NCI-H2196 (cell line): ENCODE measurements around the gene RAP1GAP.

Experiments used
- DNase-seq: peaks from one replicate; lab custom pipeline; 2025; ENCODE audit not compliant: unreplicated experiment; lab: John Stamatoyannopoulos, UW

RAP1GAP gene

DNA sequence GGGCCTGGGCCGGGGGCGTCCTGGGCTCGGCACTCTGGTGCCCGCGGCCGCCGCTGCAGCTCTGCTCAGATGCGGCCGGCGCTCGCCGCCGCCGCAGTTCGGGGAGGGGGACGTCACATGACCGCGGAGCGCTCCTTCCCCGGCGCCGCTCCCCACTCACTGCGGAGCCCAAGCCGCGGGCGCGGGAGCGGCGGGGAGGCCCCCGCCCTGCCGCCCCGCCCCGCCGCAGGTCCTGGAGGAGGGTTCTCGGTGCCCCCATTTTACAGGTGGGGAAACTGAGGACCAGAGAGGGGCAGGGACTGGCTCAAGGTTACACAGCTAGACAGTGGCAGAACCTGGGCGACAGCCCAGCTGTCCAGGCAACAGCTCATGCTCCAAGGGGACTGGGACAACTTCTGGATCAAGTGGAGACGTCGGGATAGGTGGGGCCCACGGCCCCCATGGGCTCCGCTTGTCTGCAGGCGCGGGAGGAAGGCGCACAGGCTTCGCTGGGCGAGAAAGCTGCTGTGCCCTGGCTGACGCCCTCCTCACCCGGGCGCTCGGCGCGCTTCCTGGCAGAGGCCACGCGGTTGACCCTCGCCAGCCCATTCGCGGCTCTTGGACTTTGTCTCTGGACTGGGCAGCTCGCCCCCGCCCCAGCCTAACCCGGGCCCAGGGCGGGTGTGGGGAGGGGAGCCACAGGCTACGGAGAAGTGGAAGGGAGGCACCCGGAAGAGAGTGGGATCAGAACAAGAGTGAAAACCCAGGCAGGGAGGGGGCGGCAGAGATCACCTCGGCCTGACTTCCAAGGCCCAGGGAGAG, at the start of gene RAP1GAP:
RAP1GAP (minus strand) TSS at position 100 of the 801 bp plus-strand sequence. CDS start 49,325 bp downstream, outside the sequence.
- peak; percentile 32 for DNase-seq

- DNase-seq: no peak
Measured at GRCh38 chr1:21716169-21716568, 47.0 kb upstream of the RAP1GAP start.

- no peak for DNase-seq
Measured at GRCh38 chr1:21707891-21708290, 38.7 kb upstream of the RAP1GAP start.

- no peak for DNase-seq
Measured at GRCh38 chr1:21707086-21707840, 38.1 kb upstream of the RAP1GAP start.

- DNase-seq: no peak
Measured at GRCh38 chr1:21706151-21706835, 37.1 kb upstream of the RAP1GAP start.

GRCh38 chr1:21705303-21705980, 36.3 kb upstream of the RAP1GAP start:
- no peak for DNase-seq

GRCh38 chr1:21704145-21704544, 35.0 kb upstream of the RAP1GAP start:
- DNase-seq: no peak

DNA sequence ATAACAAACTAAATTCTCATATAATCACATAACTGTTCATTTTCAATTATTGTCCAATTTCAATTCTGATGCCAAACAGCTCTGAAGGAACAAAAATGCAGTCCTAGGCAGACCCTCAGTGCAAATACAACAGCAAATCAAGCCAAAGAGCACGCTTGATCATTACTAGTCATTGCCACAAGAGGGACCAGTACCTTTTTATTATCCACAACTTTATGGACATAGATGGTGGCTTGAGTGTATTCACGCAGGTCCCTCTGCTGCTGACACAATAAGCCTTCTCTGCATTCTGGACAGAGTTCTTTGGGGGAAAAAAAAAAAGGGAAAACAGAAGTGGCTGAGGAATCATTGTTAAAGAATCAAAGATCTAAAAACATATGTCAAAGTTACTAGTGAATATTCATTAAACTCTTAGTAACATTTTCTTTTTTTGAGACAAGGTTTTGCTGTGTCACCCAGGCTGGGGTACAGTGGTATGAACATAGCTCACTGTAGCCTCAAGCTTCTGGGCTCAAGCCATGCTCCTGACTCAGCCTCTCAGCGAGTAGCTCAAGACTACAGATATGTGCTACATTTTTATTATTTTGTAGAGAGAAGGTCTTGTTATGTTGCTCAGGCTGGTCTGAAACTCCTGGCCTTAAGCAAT, 34.3 kb upstream of the RAP1GAP start:
- DNase-seq: peak; percentile 30

DNA sequence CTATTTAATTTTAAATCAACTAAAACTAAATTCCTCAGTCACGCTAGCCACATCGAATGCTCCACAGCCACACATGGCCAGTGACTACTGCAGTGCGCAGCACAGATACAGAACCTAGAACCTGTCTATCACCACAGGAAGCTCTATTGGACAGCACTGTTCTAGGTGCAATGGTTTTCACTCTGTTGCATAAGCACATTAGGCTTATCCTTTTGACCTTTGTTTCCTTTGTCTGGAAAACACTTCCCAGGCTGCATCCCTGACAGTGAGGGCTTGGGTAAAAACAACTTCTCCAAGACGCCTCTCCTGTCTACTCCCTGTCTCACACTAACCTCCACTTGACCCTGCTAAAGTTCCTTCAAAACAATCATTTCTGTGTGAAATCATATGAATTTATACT, 33.6 kb upstream of the RAP1GAP start:
- no peak for DNase-seq

GRCh38 chr1:21701401-21701800, 32.2 kb upstream of the RAP1GAP start:
- no peak for DNase-seq

DNA sequence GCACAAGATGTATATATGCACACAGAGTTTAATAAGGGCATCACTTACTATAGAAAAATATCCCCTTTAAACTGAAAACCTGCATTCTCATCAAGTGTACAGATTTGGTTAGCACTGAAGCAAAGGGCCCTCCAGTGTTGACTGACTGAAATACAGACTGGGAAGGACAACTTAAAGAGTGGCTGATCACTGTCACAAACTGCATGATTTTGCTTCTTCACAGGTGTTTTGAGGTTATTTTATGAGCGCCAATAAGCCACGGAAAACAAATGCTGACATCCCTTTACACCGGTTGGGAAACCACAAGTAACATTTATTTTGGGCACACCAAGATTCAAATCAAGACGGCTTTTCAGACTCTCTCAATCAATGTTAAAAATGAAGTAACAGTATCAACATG, 30.9 kb upstream of the RAP1GAP start:
- DNase-seq: no peak

- DNase-seq: no peak
Measured at GRCh38 chr1:21696931-21697330, 27.8 kb upstream of the RAP1GAP start.

DNA sequence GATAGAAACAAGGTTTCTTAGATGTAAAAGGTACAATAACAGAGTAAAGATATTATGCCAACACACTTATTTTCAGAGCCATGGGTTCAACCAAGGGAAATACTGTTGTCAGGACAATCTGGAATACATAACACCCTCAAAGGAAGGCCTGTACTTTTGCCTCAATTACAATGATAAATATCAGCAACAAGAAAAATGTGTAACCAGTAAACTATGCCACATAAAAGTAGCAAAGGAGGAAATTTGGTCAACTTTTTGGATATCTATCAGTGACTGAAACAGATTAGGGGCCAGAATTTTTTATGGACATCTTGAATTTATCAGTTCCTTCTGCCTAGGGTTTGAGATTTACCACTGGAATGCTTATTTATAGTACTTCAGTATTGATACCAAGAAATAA, 24.6 kb upstream of the RAP1GAP start:
- no peak for DNase-seq

DNA sequence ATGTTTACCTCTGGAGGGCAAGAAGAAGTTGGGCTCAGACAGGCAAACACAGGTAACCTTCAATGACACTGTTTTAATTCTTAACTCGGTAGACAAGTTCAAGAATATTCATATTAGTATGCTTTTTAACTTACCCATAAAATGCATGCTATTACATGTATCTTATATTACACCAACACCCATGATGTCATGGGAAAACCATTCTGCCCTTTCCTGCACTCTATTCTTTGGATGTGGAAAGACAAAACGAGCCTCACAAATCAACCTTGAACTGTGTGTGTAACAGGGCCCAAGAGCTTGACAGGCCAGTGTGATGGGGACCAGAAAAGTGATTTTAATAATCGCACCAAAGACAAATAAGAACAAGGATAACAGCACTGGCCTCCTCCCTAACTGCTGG, 22.6 kb upstream of the RAP1GAP start:
- DNase-seq: no peak

DNA sequence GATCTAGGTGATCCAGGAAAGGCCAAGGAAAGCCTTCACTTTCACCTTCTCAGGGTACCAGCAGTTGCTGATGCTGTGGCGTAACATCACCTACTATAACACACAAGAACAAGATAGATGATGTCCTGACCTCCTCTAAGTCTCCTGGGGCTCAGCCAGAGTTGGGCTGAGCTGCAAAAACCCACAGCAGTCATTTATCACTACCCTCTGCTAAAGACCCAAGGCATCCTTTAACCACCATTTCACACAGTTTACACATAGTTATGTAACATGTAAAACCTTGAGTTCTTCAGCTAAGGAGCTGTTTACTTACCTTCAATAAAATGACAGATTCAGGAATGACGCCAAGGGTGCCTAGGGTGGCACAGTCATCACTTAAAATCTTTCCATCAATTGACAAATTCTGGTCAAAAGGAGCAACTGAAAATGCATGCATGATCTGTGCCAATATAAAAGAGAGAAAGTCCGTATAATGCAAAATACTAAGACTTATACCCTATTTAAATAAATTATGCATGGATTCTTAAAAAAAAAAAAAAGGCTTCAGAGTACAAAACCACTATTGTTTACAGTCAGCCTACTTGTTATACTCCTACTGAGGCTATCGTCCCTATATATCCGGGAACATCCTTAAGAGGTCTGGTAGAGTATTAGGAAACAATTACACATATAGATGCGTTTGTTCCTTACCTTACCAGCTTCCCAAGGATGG, 20.7 kb upstream of the RAP1GAP start:
- DNase-seq: no peak

- no peak for DNase-seq
Measured at GRCh38 chr1:21687081-21687529, 17.9 kb upstream of the RAP1GAP start.

DNA sequence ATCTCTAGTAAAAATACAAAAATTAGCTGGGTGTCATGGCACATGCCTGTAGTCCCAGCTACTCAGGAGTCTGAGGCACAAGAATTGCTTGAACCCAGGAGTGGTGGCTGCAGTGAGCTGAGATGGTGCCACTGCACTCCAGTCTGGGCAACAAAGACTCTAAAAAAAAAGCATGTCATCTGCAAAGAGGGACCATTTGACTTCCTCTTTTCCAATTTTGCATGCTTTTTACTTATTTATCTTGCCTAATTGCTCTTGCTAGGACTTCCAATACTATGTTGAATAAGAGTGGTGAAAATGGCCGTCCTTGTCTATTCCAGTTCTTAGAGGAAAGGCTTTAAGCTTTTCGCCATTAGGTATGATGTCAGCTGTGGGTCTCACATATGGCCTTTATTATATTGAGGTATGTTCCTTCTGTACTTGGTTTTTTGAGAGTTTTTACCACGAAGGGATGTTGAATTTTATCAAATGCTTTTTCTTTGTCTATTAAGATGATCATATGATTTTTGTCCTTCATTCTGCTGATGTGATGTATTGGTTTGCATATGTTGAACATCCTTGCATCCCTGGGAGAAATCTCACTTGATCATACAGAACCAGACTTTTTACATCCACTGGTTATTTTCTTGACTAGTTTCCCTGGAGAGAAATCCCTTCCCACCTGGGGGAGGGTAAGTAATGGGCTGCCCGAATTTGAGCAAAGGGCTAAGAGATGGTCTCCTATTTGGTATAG, 17.0 kb upstream of the RAP1GAP start:
- DNase-seq: no peak

DNA sequence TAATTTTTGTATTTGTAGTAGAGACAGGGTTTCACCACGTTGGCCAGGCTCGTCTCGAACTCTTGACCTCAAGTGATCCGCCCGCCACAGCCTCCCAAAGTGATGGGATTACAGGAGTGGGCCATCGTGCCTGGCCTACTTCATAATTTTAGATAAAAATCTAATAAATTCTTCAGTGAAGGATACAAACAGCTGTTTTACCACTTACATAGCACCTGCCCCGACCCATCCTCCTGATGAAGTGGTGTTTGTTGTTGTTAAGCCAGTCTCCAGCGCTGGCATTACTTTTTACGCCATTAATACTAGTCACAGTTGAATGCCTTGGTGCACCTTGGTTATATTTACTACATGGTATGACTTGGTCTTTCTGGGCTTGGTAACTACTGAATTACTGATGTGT, 12.3 kb upstream of the RAP1GAP start:
- no peak for DNase-seq

DNA sequence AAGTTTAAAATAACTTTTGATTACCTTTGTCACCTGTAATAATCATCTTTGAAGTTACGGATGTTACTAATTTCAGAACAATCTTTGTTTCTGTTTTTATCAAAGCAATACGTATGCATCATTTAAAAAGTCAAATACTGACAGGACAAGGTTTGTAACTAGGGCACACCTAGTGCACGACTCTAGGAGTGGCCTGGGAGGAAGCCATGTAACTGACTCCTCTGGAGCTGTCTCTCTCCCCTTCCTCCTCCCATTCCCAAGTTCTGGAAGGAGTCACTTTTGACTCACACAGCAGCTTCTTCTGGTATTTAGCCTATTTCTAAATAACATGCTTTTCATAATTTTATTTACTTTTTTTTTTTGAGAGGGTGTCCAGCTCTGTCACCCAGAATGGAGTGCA, 11.8 kb upstream of the RAP1GAP start:
- DNase-seq: no peak
